ENCODE measurements around the gene VPS26B.
A peak's percentile ranks its signal among the peaks of the same experiment; 100 is the strongest.
"Not testable (repeated sequence)": the region's sequence is repeated elsewhere in the genome, so short reads cannot be mapped to it uniquely, and the experiment has no call there.

Gene VPS26B

GRCh38 chr11:134272381-134273316 is 48.2 kb downstream of the VPS26B start:
- no peaks in the 10 kb centered on the region for H3K4me1 ChIP-seq (ENCODE audit: control insufficient read depth, insufficient read depth, low read length, unreplicated experiment)
- H3K27me3 ChIP-seq (ENCODE audit: insufficient read depth, low read length) = peaks cover 69% of the 10 kb centered on the region
- no peaks in the 10 kb centered on the region for H3K36me3 ChIP-seq (ENCODE audit: insufficient read depth, low read length)
- H3K79me2 ChIP-seq (ENCODE audit: control insufficient read depth, insufficient read depth, low read length, unreplicated experiment) = no peaks in the 10 kb centered on the region
- no peak overlapping the region for H2AFZ ChIP-seq (ENCODE audit: low read length, unreplicated experiment)
- H3K4me3 ChIP-seq (ENCODE audit: low read depth, low read length) = no peak overlapping the region
- H3K27ac ChIP-seq (ENCODE audit: low read depth, low read length) = no peak overlapping the region

- no peaks in the 10 kb centered on the region for H3K36me3 ChIP-seq (ENCODE audit: insufficient read depth, low read length)
- H3K27me3 ChIP-seq (ENCODE audit: insufficient read depth, low read length) = peaks cover 76% of the 10 kb centered on the region
- no peaks in the 10 kb centered on the region for H3K4me1 ChIP-seq (ENCODE audit: control insufficient read depth, insufficient read depth, low read length, unreplicated experiment)
- H2AFZ ChIP-seq (ENCODE audit: low read length, unreplicated experiment) = no peak overlapping the region
- no peak overlapping the region for H3K4me3 ChIP-seq (ENCODE audit: low read depth, low read length)
- H3K27ac ChIP-seq (ENCODE audit: low read depth, low read length) = no peak overlapping the region
- H3K79me2 ChIP-seq (ENCODE audit: control insufficient read depth, insufficient read depth, low read length, unreplicated experiment) = no peaks in the 10 kb centered on the region
Measured at GRCh38 chr11:134273317-134273712, 48.8 kb downstream of the VPS26B start.

GRCh38 chr11:134275188-134275533 is 50.7 kb downstream of the VPS26B start:
- Histone ChIP-seq H2AFZ (ENCODE audit: low read length, unreplicated experiment) (no peak overlapping the region), H3K27ac (ENCODE audit: low read depth, low read length) (no peak overlapping the region), H3K27me3 (ENCODE audit: insufficient read depth, low read length) (peaks cover 85% of the 10 kb centered on the region), H3K4me1 (ENCODE audit: control insufficient read depth, insufficient read depth, low read length, unreplicated experiment) (no peaks in the 10 kb centered on the region), H3K4me3 (ENCODE audit: low read depth, low read length) (no peak overlapping the region), H3K79me2 (ENCODE audit: control insufficient read depth, insufficient read depth, low read length, unreplicated experiment) (no peaks in the 10 kb centered on the region), H3K36me3 (ENCODE audit: insufficient read depth, low read length) (no peaks in the 10 kb centered on the region)

GRCh38 chr11:134275534-134276395 is 51.3 kb downstream of the VPS26B start, which contains the start of gene GLB1L3:
Gene GLB1L3, plus strand, starts transcription at chr11:134276379. Its CDS starts 362 bp downstream, at chr11:134276741.
- Histone ChIP-seq H3K4me3 (ENCODE audit: low read depth, low read length) (no peak within 1 kb of the TSS), H3K27ac (ENCODE audit: low read depth, low read length) (no peak within 1 kb of the TSS), H2AFZ (ENCODE audit: low read length, unreplicated experiment) (peak within 1 kb of the TSS; percentile 12), H3K27me3 (ENCODE audit: insufficient read depth, low read length) (peaks cover 88% of the 10 kb centered on the region), H3K4me1 (ENCODE audit: control insufficient read depth, insufficient read depth, low read length, unreplicated experiment) (no peaks in the 10 kb centered on the region), H3K36me3 (ENCODE audit: insufficient read depth, low read length) (no peaks in the 10 kb centered on the region), H3K79me2 (ENCODE audit: control insufficient read depth, insufficient read depth, low read length, unreplicated experiment) (no peaks in the 10 kb centered on the region)

GRCh38 chr11:134276396-134277182 is 52.1 kb downstream of the VPS26B start:
- H3K36me3 ChIP-seq (ENCODE audit: insufficient read depth, low read length) = no peaks in the 10 kb centered on the region
- no peaks in the 10 kb centered on the region for H3K79me2 ChIP-seq (ENCODE audit: control insufficient read depth, insufficient read depth, low read length, unreplicated experiment)
- H3K4me3 ChIP-seq (ENCODE audit: low read depth, low read length) = no peak overlapping the region
- peaks cover 83% of the 10 kb centered on the region for H3K27me3 ChIP-seq (ENCODE audit: insufficient read depth, low read length)
- H3K4me1 ChIP-seq (ENCODE audit: control insufficient read depth, insufficient read depth, low read length, unreplicated experiment) = no peaks in the 10 kb centered on the region
- H3K27ac ChIP-seq (ENCODE audit: low read depth, low read length) = no peak overlapping the region
- H2AFZ ChIP-seq (ENCODE audit: low read length, unreplicated experiment) = peak overlapping the region; percentile 12

GRCh38 chr11:134277183-134278001 is 52.9 kb downstream of the VPS26B start:
- H2AFZ ChIP-seq (ENCODE audit: low read length, unreplicated experiment) = peak overlapping the region; percentile 12
- no peaks in the 10 kb centered on the region for H3K4me1 ChIP-seq (ENCODE audit: control insufficient read depth, insufficient read depth, low read length, unreplicated experiment)
- H3K79me2 ChIP-seq (ENCODE audit: control insufficient read depth, insufficient read depth, low read length, unreplicated experiment) = no peaks in the 10 kb centered on the region
- no peak overlapping the region for H3K27ac ChIP-seq (ENCODE audit: low read depth, low read length)
- no peaks in the 10 kb centered on the region for H3K36me3 ChIP-seq (ENCODE audit: insufficient read depth, low read length)
- no peak overlapping the region for H3K4me3 ChIP-seq (ENCODE audit: low read depth, low read length)
- H3K27me3 ChIP-seq (ENCODE audit: insufficient read depth, low read length) = peaks cover 75% of the 10 kb centered on the region

- no peak overlapping the region for H2AFZ ChIP-seq (ENCODE audit: low read length, unreplicated experiment)
- no peaks in the 10 kb centered on the region for H3K79me2 ChIP-seq (ENCODE audit: control insufficient read depth, insufficient read depth, low read length, unreplicated experiment)
- H3K4me1 ChIP-seq (ENCODE audit: control insufficient read depth, insufficient read depth, low read length, unreplicated experiment) = no peaks in the 10 kb centered on the region
- peaks cover 65% of the 10 kb centered on the region for H3K27me3 ChIP-seq (ENCODE audit: insufficient read depth, low read length)
- no peak overlapping the region for H3K4me3 ChIP-seq (ENCODE audit: low read depth, low read length)
- H3K27ac ChIP-seq (ENCODE audit: low read depth, low read length) = no peak overlapping the region
- H3K36me3 ChIP-seq (ENCODE audit: insufficient read depth, low read length) = no peaks in the 10 kb centered on the region
Measured at GRCh38 chr11:134278356-134278755, 53.9 kb downstream of the VPS26B start.

GRCh38 chr11:134281635-134282034 is 57.2 kb downstream of the VPS26B start:
- not testable (repeated sequence) for H3K79me2 ChIP-seq (ENCODE audit: control insufficient read depth, insufficient read depth, low read length, unreplicated experiment); H3K27ac ChIP-seq (ENCODE audit: low read depth, low read length); H3K4me3 ChIP-seq (ENCODE audit: low read depth, low read length); H3K36me3 ChIP-seq (ENCODE audit: insufficient read depth, low read length); H3K4me1 ChIP-seq (ENCODE audit: control insufficient read depth, insufficient read depth, low read length, unreplicated experiment); H2AFZ ChIP-seq (ENCODE audit: low read length, unreplicated experiment)
- H3K27me3 ChIP-seq (ENCODE audit: insufficient read depth, low read length) = peaks cover 33% of the 10 kb centered on the region

GRCh38 chr11:134282121-134283045 is 57.9 kb downstream of the VPS26B start:
- no peak overlapping the region for H3K27ac ChIP-seq (ENCODE audit: low read depth, low read length)
- no peaks in the 10 kb centered on the region for H3K36me3 ChIP-seq (ENCODE audit: insufficient read depth, low read length)
- H2AFZ ChIP-seq (ENCODE audit: low read length, unreplicated experiment) = no peak overlapping the region
- H3K4me1 ChIP-seq (ENCODE audit: control insufficient read depth, insufficient read depth, low read length, unreplicated experiment) = no peaks in the 10 kb centered on the region
- H3K79me2 ChIP-seq (ENCODE audit: control insufficient read depth, insufficient read depth, low read length, unreplicated experiment) = no peaks in the 10 kb centered on the region
- H3K4me3 ChIP-seq (ENCODE audit: low read depth, low read length) = no peak overlapping the region
- H3K27me3 ChIP-seq (ENCODE audit: insufficient read depth, low read length) = peaks cover 25% of the 10 kb centered on the region

All from ACC112 (cell line).